ENCODE measurements around the gene NUTF2.

NUTF2 gene

GRCh38 chr16:67878846-67879245 lies 32.1 kb downstream of the NUTF2 start:
- ATAC-seq (replicated peaks) (no peak), DNase-seq (no peak)
- Mint-ChIP-seq H3K4me3 (no peak overlapping the region), H3K36me3 (peaks cover 59 to 63% of the 10 kb centered on the region in 2 donors), H3K4me1 (peaks cover 23 to 32% of the 10 kb centered on the region in 2 donors), H3K27ac (no peak overlapping the region), H3K9me3 (no peaks in the 10 kb centered on the region), H3K27me3 (no peaks in the 10 kb centered on the region)

GRCh38 chr16:67879462-67879861 lies 32.7 kb downstream of the NUTF2 start:
- H3K36me3 Mint-ChIP-seq, result peaks cover 63 to 66% of the 10 kb centered on the region in 2 donors
- H3K4me3 Mint-ChIP-seq, result no peak overlapping the region
- peaks cover 18 to 30% of the 10 kb centered on the region in 2 donors for H3K4me1 Mint-ChIP-seq
- no peaks in the 10 kb centered on the region for H3K9me3 Mint-ChIP-seq
- no peaks in the 10 kb centered on the region for H3K27me3 Mint-ChIP-seq
- ATAC-seq (replicated peaks), result no peak
- no peak overlapping the region for H3K27ac Mint-ChIP-seq
- DNase-seq, result no peak

GRCh38 chr16:67879936-67880335 lies 33.2 kb downstream of the NUTF2 start:
- H3K4me3 Mint-ChIP-seq, result no peak overlapping the region
- peaks cover 15 to 27% of the 10 kb centered on the region in 2 donors for H3K4me1 Mint-ChIP-seq
- no peaks in the 10 kb centered on the region for H3K9me3 Mint-ChIP-seq
- peaks cover 66 to 69% of the 10 kb centered on the region in 2 donors for H3K36me3 Mint-ChIP-seq
- DNase-seq, result no peak
- H3K27ac Mint-ChIP-seq, result no peak overlapping the region
- no peak for ATAC-seq (replicated peaks)
- H3K27me3 Mint-ChIP-seq, result no peaks in the 10 kb centered on the region

GRCh38 chr16:67880584-67880983 lies 33.9 kb downstream of the NUTF2 start:
- H3K27ac Mint-ChIP-seq, result peak overlapping the region; percentile 54
- H3K4me3 Mint-ChIP-seq, result no peak overlapping the region

GRCh38 chr16:67881621-67882161 lies 35.0 kb downstream of the NUTF2 start:
- peaks cover 63 to 71% of the 10 kb centered on the region in 2 donors for H3K36me3 Mint-ChIP-seq
- no peak for DNase-seq
- H3K27me3 Mint-ChIP-seq, result no peaks in the 10 kb centered on the region
- no peak for ATAC-seq (replicated peaks)
- no peaks in the 10 kb centered on the region for H3K9me3 Mint-ChIP-seq
- H3K4me1 Mint-ChIP-seq, result peaks cover 4 to 14% of the 10 kb centered on the region in 2 donors
- peak overlapping the region; percentile 6 for H3K27ac Mint-ChIP-seq
- H3K4me3 Mint-ChIP-seq, result no peak overlapping the region

More at GRCh38 chr16:67880584-67880983, 33.9 kb downstream of the NUTF2 start:
- no peak for DNase-seq
- no peaks in the 10 kb centered on the region for H3K9me3 Mint-ChIP-seq
- H3K27me3 Mint-ChIP-seq, result no peaks in the 10 kb centered on the region
- peaks cover 66 to 69% of the 10 kb centered on the region in 2 donors for H3K36me3 Mint-ChIP-seq
- peaks cover 8 to 21% of the 10 kb centered on the region in 2 donors for H3K4me1 Mint-ChIP-seq
- no peak for ATAC-seq (replicated peaks)

GRCh38 chr16:67882374-67883145 lies 35.8 kb downstream of the NUTF2 start:
- ATAC-seq (replicated peaks), result no peak
- no peaks in the 10 kb centered on the region for H3K27me3 Mint-ChIP-seq
- H3K27ac Mint-ChIP-seq, result no peak overlapping the region
- peaks cover 57 to 64% of the 10 kb centered on the region in 2 donors for H3K36me3 Mint-ChIP-seq
- DNase-seq, result no peak
- no peaks in the 10 kb centered on the region for H3K9me3 Mint-ChIP-seq
- H3K4me1 Mint-ChIP-seq, result peaks cover 4 to 14% of the 10 kb centered on the region in 2 donors
- H3K4me3 Mint-ChIP-seq, result no peak overlapping the region

- H3K27me3 Mint-ChIP-seq, result no peaks in the 10 kb centered on the region
- no peak overlapping the region for H3K4me3 Mint-ChIP-seq
- H3K36me3 Mint-ChIP-seq, result peaks cover 56 to 58% of the 10 kb centered on the region in 2 donors
- H3K27ac Mint-ChIP-seq, result peak overlapping the region; percentile 3
- ATAC-seq (replicated peaks) (peak; percentile 7 to 10), DNase-seq (no peak)
- no peaks in the 10 kb centered on the region for H3K9me3 Mint-ChIP-seq
- H3K4me1 Mint-ChIP-seq, result peaks cover 4 to 14% of the 10 kb centered on the region in 2 donors
Measured at GRCh38 chr16:67883146-67883871, 36.6 kb downstream of the NUTF2 start.

- peak; percentile 89 to 92 for ATAC-seq (replicated peaks)
- Mint-ChIP-seq H3K9me3 (no peaks in the 10 kb centered on the region), H3K4me3 (no peak overlapping the region), H3K36me3 (peaks cover 53 to 54% of the 10 kb centered on the region in 2 donors), H3K4me1 (peaks cover 4 to 14% of the 10 kb centered on the region in 2 donors), H3K27me3 (no peaks in the 10 kb centered on the region), H3K27ac (no peak overlapping the region)
- peak; percentile 37 for DNase-seq
Measured at GRCh38 chr16:67883872-67884261, 37.1 kb downstream of the NUTF2 start.

GRCh38 chr16:67884684-67885083 lies 38.0 kb downstream of the NUTF2 start, which contains the start of gene NRN1L:
TSS of gene NRN1L (plus strand) at chr16:67884885. CDS start at chr16:67884904, 19 bp downstream.
- H3K9me3 Mint-ChIP-seq, result no peaks in the 10 kb centered on the region
- H3K27me3 Mint-ChIP-seq, result no peaks in the 10 kb centered on the region
- DNase-seq (no peak), ATAC-seq (replicated peaks) (no peak)
- peaks cover 4 to 14% of the 10 kb centered on the region in 2 donors for H3K4me1 Mint-ChIP-seq
- H3K27ac Mint-ChIP-seq, result no peak within 1 kb of the TSS
- H3K36me3 Mint-ChIP-seq, result peaks cover 45 to 46% of the 10 kb centered on the region in 2 donors
- H3K4me3 Mint-ChIP-seq, result no peak within 1 kb of the TSS

- no peak overlapping the region for H3K4me3 Mint-ChIP-seq
- H3K27ac Mint-ChIP-seq, result no peak overlapping the region
- peaks cover 4 to 14% of the 10 kb centered on the region in 2 donors for H3K4me1 Mint-ChIP-seq
- no peak for DNase-seq
- no peak for ATAC-seq (replicated peaks)
- H3K9me3 Mint-ChIP-seq, result no peaks in the 10 kb centered on the region
- H3K36me3 Mint-ChIP-seq, result peaks cover 38 to 40% of the 10 kb centered on the region in 2 donors
- no peaks in the 10 kb centered on the region for H3K27me3 Mint-ChIP-seq
Measured at GRCh38 chr16:67885545-67885944, 38.8 kb downstream of the NUTF2 start.

GRCh38 chr16:67885976-67886375 lies 39.2 kb downstream of the NUTF2 start:
- no peak overlapping the region for H3K4me3 Mint-ChIP-seq
- H3K36me3 Mint-ChIP-seq, result peaks cover 33 to 38% of the 10 kb centered on the region in 2 donors
- H3K9me3 Mint-ChIP-seq, result no peaks in the 10 kb centered on the region
- H3K4me1 Mint-ChIP-seq, result peaks cover 4 to 14% of the 10 kb centered on the region in 2 donors
- no peak overlapping the region for H3K27ac Mint-ChIP-seq
- ATAC-seq (replicated peaks) (no peak), DNase-seq (no peak)
- H3K27me3 Mint-ChIP-seq, result no peaks in the 10 kb centered on the region

- H3K27ac Mint-ChIP-seq, result no peak overlapping the region
- H3K9me3 Mint-ChIP-seq, result no peaks in the 10 kb centered on the region
- no peak overlapping the region for H3K4me3 Mint-ChIP-seq
Measured at GRCh38 chr16:67886387-67886786, 39.7 kb downstream of the NUTF2 start.

GRCh38 chr16:67888331-67888730 lies 41.6 kb downstream of the NUTF2 start:
- no peak overlapping the region for H3K4me3 Mint-ChIP-seq

More at GRCh38 chr16:67886387-67886786, 39.7 kb downstream of the NUTF2 start:
- Mint-ChIP-seq H3K36me3 (peaks cover 29 to 34% of the 10 kb centered on the region in 2 donors), H3K4me1 (peaks cover 4 to 14% of the 10 kb centered on the region in 2 donors), H3K27me3 (no peaks in the 10 kb centered on the region)
- ATAC-seq (replicated peaks), result no peak
- DNase-seq, result no peak

GRCh38 chr16:67892375-67892774 lies 45.6 kb downstream of the NUTF2 start:
- Mint-ChIP-seq H3K4me3 (peak overlapping the region; percentile 91 to 95), H3K9me3 (no peaks in the 10 kb centered on the region), H3K27me3 (no peaks in the 10 kb centered on the region), H3K36me3 (peaks cover 0 to 3% of the 10 kb centered on the region in 2 donors), H3K4me1 (peaks cover 17 to 20% of the 10 kb centered on the region in 2 donors), H3K27ac (peak overlapping the region; percentile 62)
- DNase-seq (no peak), ATAC-seq (replicated peaks) (no peak)

More at GRCh38 chr16:67888331-67888730, 41.6 kb downstream of the NUTF2 start:
- Mint-ChIP-seq H3K36me3 (peaks cover 13 to 18% of the 10 kb centered on the region in 2 donors), H3K4me1 (peaks cover 3 to 11% of the 10 kb centered on the region in 2 donors), H3K27ac (no peak overlapping the region), H3K27me3 (no peaks in the 10 kb centered on the region), H3K9me3 (no peaks in the 10 kb centered on the region)
- DNase-seq, result no peak
- no peak for ATAC-seq (replicated peaks)
